ENCODE results near the gene TIAM1. TPM values are rescaled to one million over a fixed set of nuclear protein-coding genes. Genes with fewer than 3 reads are reported as not detected.

TIAM1 gene
- total RNA-seq, 1 donor from 2014 or later: 8.4 TPM

DNA sequence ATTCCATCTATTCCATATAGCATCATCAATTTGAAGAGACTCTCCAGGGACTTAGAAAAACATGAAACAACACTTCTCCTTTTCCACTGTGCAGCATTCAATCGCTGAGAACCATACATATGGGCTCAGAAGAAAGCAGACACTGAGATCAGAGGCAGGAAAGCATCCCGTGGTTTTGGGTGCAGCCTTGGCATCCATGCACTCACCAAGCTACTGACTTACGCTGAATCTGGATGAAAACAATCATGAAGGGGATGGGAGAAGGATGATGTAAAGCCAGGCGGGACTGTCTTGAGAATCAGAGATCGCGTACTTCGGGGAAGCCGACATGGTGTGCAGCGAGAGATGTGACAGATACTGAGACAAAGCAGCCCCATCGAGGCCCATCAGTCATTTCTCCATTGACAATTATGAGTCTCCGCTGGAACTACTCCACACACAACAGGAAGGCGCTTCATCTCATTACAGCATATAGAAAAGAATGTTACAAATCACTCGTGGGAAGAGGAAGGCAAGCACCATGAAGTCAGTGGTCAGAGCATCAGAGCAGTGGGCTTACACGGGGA is 2.3 kb upstream of the TIAM1 start:
- Histone ChIP-seq H3K4me3 (ENCODE audit: low read depth, low read length) (no peak overlapping the region), H3K36me3 (ENCODE audit: control insufficient read depth, insufficient read depth, low read length) (no peaks in the 10 kb centered on the region), H3K27me3 (ENCODE audit: control insufficient read depth, insufficient read depth, low read length) (no peaks in the 10 kb centered on the region)
- DNase-seq (ENCODE audit: low read depth) (no peak), FAIRE-seq (peak; percentile 73)
- TF ChIP-seq, protein P1, sequence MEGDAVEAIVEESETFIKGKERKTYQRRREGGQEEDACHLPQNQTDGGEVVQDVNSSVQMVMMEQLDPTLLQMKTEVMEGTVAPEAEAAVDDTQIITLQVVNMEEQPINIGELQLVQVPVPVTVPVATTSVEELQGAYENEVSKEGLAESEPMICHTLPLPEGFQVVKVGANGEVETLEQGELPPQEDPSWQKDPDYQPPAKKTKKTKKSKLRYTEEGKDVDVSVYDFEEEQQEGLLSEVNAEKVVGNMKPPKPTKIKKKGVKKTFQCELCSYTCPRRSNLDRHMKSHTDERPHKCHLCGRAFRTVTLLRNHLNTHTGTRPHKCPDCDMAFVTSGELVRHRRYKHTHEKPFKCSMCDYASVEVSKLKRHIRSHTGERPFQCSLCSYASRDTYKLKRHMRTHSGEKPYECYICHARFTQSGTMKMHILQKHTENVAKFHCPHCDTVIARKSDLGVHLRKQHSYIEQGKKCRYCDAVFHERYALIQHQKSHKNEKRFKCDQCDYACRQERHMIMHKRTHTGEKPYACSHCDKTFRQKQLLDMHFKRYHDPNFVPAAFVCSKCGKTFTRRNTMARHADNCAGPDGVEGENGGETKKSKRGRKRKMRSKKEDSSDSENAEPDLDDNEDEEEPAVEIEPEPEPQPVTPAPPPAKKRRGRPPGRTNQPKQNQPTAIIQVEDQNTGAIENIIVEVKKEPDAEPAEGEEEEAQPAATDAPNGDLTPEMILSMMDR (IDR thresholded peaks at IDR 0.05; ENCODE audit: insufficient read depth, low read length, severe bottlenecking): no peak

DNA sequence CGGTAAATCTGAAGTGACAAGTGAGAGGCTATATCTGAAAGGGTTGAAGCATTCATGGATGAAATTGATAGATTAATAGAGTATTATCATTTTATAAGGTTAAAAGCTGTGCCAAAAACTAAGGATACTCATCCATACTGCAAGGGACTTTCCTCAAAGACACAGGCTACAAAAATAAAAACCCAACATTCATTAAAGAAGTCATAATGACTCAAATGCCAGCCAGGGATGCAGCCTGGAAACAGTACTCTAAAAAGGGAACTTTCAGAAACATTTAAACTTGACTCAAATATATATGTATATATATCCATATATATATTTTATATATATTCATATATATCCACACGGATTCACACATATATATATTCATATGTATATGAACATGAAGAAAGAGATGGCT is 1.1 kb upstream of the TIAM1 start:
- H3K36me3 ChIP-seq (ENCODE audit: control insufficient read depth, insufficient read depth, low read length): no peaks in the 10 kb centered on the region
- DNase-seq (ENCODE audit: low read depth): no peak
- H3K27me3 ChIP-seq (ENCODE audit: control insufficient read depth, insufficient read depth, low read length): no peaks in the 10 kb centered on the region
- TF ChIP-seq, protein P1 (IDR thresholded peaks at IDR 0.05; ENCODE audit: insufficient read depth, low read length, severe bottlenecking): no peak
- no peak for FAIRE-seq
- no peak overlapping the region for H3K4me3 ChIP-seq (ENCODE audit: low read depth, low read length)

DNA sequence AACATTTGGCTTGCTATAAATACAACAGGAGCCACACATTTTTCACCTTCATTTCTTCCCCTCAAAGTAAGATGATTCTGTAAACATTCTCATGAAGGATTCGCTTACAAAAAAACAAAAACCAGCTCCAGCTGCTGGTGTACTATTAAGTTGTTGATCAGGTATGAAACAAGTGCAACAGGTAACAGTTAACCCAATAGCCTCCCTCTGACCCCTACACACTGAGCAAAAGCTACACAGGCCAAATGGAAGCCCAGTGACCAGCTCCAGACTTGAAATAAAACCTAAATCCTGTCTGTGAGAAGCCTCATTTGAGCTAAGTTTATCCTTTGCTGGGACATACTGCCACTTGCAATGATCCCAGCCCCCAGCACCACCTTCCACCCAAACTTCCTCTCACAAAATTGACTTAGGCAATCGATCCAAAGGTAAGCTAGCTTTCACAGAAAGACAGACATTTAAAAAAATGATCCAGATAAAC is 991 bp downstream of the TIAM1 start:
- peak overlapping the region; percentile 70 for H3K4me3 ChIP-seq (ENCODE audit: low read depth, low read length)
- TF ChIP-seq, protein P1 (IDR thresholded peaks at IDR 0.05; ENCODE audit: insufficient read depth, low read length, severe bottlenecking): no peak
- DNase-seq (ENCODE audit: low read depth) (no peak), FAIRE-seq (no peak)
- no peaks in the 10 kb centered on the region for H3K27me3 ChIP-seq (ENCODE audit: control insufficient read depth, insufficient read depth, low read length)
- no peaks in the 10 kb centered on the region for H3K36me3 ChIP-seq (ENCODE audit: control insufficient read depth, insufficient read depth, low read length)

DNA sequence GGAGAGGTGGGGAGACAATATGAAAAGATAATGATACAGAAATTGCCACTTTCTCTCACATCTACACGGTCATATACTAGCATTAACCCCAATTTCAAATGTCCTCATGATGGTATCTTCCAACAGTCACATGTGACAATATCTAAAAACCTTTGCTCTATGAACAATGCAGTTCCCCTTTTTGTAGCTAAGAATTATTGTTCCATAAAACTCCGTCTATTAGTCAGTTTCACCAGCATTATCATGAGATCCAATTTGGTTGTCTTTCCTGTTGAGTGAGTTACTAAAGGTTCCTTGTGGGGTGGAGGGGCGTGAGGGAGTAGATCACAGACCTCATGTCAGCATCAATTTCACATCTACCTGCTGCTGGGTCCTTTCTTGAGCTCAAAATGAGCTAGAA is 1.7 kb downstream of the TIAM1 start:
- H3K4me3 ChIP-seq (ENCODE audit: low read depth, low read length): no peak overlapping the region
- no peaks in the 10 kb centered on the region for H3K36me3 ChIP-seq (ENCODE audit: control insufficient read depth, insufficient read depth, low read length)
- DNase-seq (ENCODE audit: low read depth) (peak; percentile 31), FAIRE-seq (no peak)
- TF ChIP-seq, protein P1 (IDR thresholded peaks at IDR 0.05; ENCODE audit: insufficient read depth, low read length, severe bottlenecking): no peak
- no peaks in the 10 kb centered on the region for H3K27me3 ChIP-seq (ENCODE audit: control insufficient read depth, insufficient read depth, low read length)

DNA sequence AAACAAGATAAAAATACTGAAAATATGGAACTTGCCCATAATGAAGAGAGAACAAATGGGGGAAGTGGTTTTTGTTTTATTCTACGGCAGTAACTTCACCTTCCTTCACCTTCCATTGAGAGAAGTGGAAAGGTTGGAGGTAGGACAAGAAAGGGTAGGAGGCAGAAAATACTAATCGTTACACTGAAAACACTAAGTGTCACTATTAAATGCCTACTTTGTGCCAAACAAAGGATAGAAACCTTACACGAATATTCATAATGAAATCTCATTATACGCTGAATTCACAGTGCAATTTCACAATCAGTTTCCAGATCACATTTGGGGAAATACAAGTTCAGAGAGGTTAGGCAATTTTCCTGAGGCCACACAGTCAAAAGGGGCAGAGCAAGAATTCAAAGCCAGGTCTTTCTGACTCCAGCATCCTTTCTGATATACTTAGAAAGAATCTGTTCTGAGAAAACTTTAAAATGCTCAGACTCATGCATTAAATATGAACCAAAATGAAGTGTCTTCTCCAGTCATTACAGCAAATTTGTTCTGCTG is 3.0 kb downstream of the TIAM1 start:
- DNase-seq (ENCODE audit: low read depth): no peak
- Histone ChIP-seq H3K4me3 (ENCODE audit: low read depth, low read length) (no peak overlapping the region), H3K36me3 (ENCODE audit: control insufficient read depth, insufficient read depth, low read length) (no peaks in the 10 kb centered on the region), H3K27me3 (ENCODE audit: control insufficient read depth, insufficient read depth, low read length) (no peaks in the 10 kb centered on the region)
- TF ChIP-seq, protein P1 (IDR thresholded peaks at IDR 0.05; ENCODE audit: insufficient read depth, low read length, severe bottlenecking): no peak
- FAIRE-seq: no peak

DNA sequence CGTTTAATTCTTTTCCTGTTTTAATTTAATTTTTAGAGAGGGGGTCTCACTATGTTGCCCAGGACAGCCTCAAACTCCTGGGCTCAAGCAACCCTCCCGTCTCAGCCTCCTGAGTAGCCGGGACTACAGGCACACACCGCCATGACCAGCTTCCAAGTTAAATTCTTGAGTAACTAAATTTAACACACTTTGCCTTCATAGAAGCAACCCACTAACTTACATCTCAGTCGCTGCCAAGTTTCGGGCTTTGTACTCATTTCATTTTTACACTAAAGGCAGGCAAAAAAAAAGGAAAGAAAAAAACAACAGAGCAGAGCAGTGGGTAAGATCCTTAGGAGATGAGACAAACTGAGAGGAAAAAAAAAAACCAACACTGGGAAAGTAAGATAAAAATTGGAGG is 3.5 kb downstream of the TIAM1 start:
- DNase-seq (ENCODE audit: low read depth): no peak
- Histone ChIP-seq H3K4me3 (ENCODE audit: low read depth, low read length) (no peak overlapping the region), H3K36me3 (ENCODE audit: control insufficient read depth, insufficient read depth, low read length) (no peaks in the 10 kb centered on the region), H3K27me3 (ENCODE audit: control insufficient read depth, insufficient read depth, low read length) (no peaks in the 10 kb centered on the region)
- TF ChIP-seq, protein P1 (IDR thresholded peaks at IDR 0.05; ENCODE audit: insufficient read depth, low read length, severe bottlenecking): no peak
- FAIRE-seq: no peak

Data from bronchial epithelial cell (primary cell).